ENCODE measurements around the gene LRRC8D. TPM values are rescaled to one million over a fixed set of nuclear protein-coding genes. Genes with fewer than 3 reads are reported as not detected.

The LRRC8D gene
- total and polyA plus RNA-seq, 2 experiments from 2014 or later = 23.6 to 48.8 TPM

- Histone ChIP-seq H3K27ac (ENCODE audit: low read depth) (no peak overlapping the region), H3K27me3 (ENCODE audit: insufficient read depth) (peaks cover 3% of the 10 kb centered on the region; the same call in 1 of the 2 replicates), H3K79me2 (replicated peaks; ENCODE audit: insufficient read depth) (no peaks in the 10 kb centered on the region), H4K20me1 (replicated peaks; ENCODE audit: insufficient read depth) (no peaks in the 10 kb centered on the region), H2AFZ (no peak overlapping the region), H3K36me3 (ENCODE audit: insufficient read depth) (no peaks in the 10 kb centered on the region), H3F3A (replicated peaks; ENCODE audit: low read depth) (no peaks in the 10 kb centered on the region; the same call in 1 of the 2 replicates), H3K4me2 (no peak overlapping the region), H3K4me3 (no peak overlapping the region), H3K9me2 (ENCODE audit: insufficient read depth) (no peaks in the 10 kb centered on the region), H3K4me1 (ENCODE audit: insufficient read depth) (peaks cover 47% of the 10 kb centered on the region)
- Mint-ChIP-seq H3K27ac (no peak overlapping the region), H3K4me3 (no peak overlapping the region), H3K4me1 (peaks cover 46% of the 10 kb centered on the region), H3K9me3 (no peaks in the 10 kb centered on the region), H3K36me3 (ENCODE audit: low read depth) (no peaks in the 10 kb centered on the region), H3K27me3 (ENCODE audit: insufficient read depth, low read depth, poor library complexity) (peaks cover 4% of the 10 kb centered on the region)
- ATAC-seq (no peak), DNase-seq (ENCODE audit: low spot score) (no peak)
- TF ChIP-seq ETS1 (IDR thresholded peaks at IDR 0.05) (no peak), ZNF114 (CRISPR knock-in tag; IDR thresholded peaks at IDR 0.05) (no peak), ZNF331 (CRISPR knock-in tag; IDR thresholded peaks at IDR 0.05; ENCODE audit: low read depth) (no peak), CREB1 (CRISPR knock-in tag; IDR thresholded peaks at IDR 0.05; ENCODE audit: low read depth) (no peak), EZH2phosphoT487 (IDR thresholded peaks at IDR 0.05; ENCODE audit: unreplicated experiment) (no peak), POLR2AphosphoS5 (IDR thresholded peaks at IDR 0.05; ENCODE audit: low read depth) (no peak), REST (IDR thresholded peaks at IDR 0.05; ENCODE audit: unreplicated experiment) (no peak), CTCF (conservative IDR thresholded peaks at IDR 0.05; ENCODE audit: low read depth in 2 of 2) (no peak), NANOG (IDR thresholded peaks at IDR 0.05; ENCODE audit: borderline replicate concordance) (no peak), JUNB (IDR thresholded peaks at IDR 0.05; ENCODE audit: unreplicated experiment) (no peak), EZH2 (IDR thresholded peaks at IDR 0.05; ENCODE audit: low read depth, unreplicated experiment) (no peak), ZNF462 (CRISPR knock-in tag; IDR thresholded peaks at IDR 0.05) (no peak), STAT1 (IDR thresholded peaks at IDR 0.05; ENCODE audit: unreplicated experiment) (no peak)
Measured at GRCh38 chr1:89942014-89942413, 121.2 kb downstream of the LRRC8D start.
